Measurements from ENCODE around the gene IER5. TPM values are rescaled to one million over a fixed set of nuclear protein-coding genes. Genes with fewer than 3 reads are reported as not detected.

IER5 gene
- total RNA-seq, 1 experiment from 2014 or later: 30.5 TPM

DNA sequence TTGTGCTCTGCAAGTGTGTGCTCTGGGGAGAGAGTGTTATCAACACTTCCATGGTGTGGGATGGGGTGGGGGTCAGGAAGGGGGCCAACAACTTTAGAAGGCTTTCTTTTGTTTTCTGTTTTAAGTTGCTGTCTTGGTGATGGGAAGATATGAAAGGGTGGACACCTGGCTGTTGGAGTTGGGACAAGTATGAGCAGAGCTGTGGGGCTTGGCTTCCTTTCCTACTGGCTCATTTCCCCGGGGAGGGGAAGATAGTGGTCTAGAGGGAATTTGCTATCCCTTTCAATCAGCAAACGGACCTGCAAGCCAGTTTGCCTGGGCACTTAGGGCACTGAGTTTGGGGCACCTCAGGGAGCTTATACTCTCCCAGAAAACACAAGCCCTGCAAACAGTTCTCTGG is 19.2 kb downstream of the IER5 start:
- H3K27ac ChIP-seq (ENCODE audit: low read depth, low read length): no peak overlapping the region
- no peak overlapping the region for H3K4me3 ChIP-seq (replicated peaks in 1 of 2; ENCODE audit: low read depth in 1 of 2, low read length in 2 of 2)
- ChIA-PET RAD21 (ENCODE audit: low non-redundant PET in 1 of 2, low total read pairs in 2 of 2, uncharacterized antibody in 2 of 2, unreplicated experiment in 2 of 2) (no interaction called here), CTCF (no interaction called here), POLR2A (no interaction called here)
- no peak for DNase-seq (ENCODE audit: low read depth, low spot score)
- no peak for ATAC-seq
- H4K20me1 ChIP-seq (ENCODE audit: insufficient read depth): no peaks in the 10 kb centered on the region
- no peak overlapping the region for H2AFZ ChIP-seq (ENCODE audit: low read depth, low read length, poor library complexity, severe bottlenecking)
- no peaks in the 10 kb centered on the region for H3K79me2 ChIP-seq (ENCODE audit: insufficient read depth, low read length)
- no peak overlapping the region for H3K4me2 ChIP-seq (ENCODE audit: low read length)
- H3K4me1 ChIP-seq (ENCODE audit: control insufficient read depth in 1 of 2, insufficient read depth in 2 of 2, low read length in 2 of 2): peaks cover 52 to 74% of the 10 kb centered on the region in 2 experiments
- intact Hi-C loops (cut with micrococcal nuclease): no loop called here
- no peaks in the 10 kb centered on the region for H3K9me2 ChIP-seq (ENCODE audit: insufficient read depth)
- no peaks in the 10 kb centered on the region for H3K36me3 ChIP-seq (ENCODE audit: control insufficient read depth in 1 of 2, insufficient read depth in 2 of 2, low read length in 2 of 2)
- BruUV-seq (replicated peaks): no TSS peak
- H3K27me3 ChIP-seq (ENCODE audit: insufficient read depth, low read length): no peaks in the 10 kb centered on the region
- H3K9ac ChIP-seq (ENCODE audit: low read length): no peak overlapping the region
- TF ChIP-seq EGR1 (IDR thresholded peaks at IDR 0.05; ENCODE audit: low read depth) (no peak), EZH2 (IDR thresholded peaks at IDR 0.05) (no peak), ZNF274 (IDR thresholded peaks at IDR 0.05; ENCODE audit: low read depth, low read length) (no peak), RAD21 (IDR thresholded peaks at IDR 0.05; ENCODE audit: low read depth) (no peak), EZH2phosphoT487 (IDR thresholded peaks at IDR 0.05; ENCODE audit: borderline replicate concordance) (no peak), POLR2AphosphoS5 (IDR thresholded peaks at IDR 0.05; ENCODE audit: low read depth, low read length) (no peak), POLR2A (IDR thresholded peaks at IDR 0.05; ENCODE audit: borderline replicate concordance, extremely low read depth, insufficient read depth, insufficient read length) (no peak), ELF1 (IDR thresholded peaks at IDR 0.05; ENCODE audit: borderline replicate concordance, low read depth) (no peak), CEBPB (IDR thresholded peaks at IDR 0.05; ENCODE audit: low read depth) (no peak), CBX3 (IDR thresholded peaks at IDR 0.05; ENCODE audit: low read depth) (no peak), SIN3A (IDR thresholded peaks at IDR 0.05; ENCODE audit: low read depth) (no peak), TCF7L2 (IDR thresholded peaks at IDR 0.05; ENCODE audit: borderline replicate concordance, extremely low read depth, insufficient read depth, insufficient read length) (no peak), ZFX (IDR thresholded peaks at IDR 0.05) (no peak), JUND (IDR thresholded peaks at IDR 0.05) (no peak), YY1 (IDR thresholded peaks at IDR 0.05; ENCODE audit: extremely low read depth, insufficient replicate concordance, low read depth, low read length) (no peak)
- TF ChIP-seq, protein P1, sequence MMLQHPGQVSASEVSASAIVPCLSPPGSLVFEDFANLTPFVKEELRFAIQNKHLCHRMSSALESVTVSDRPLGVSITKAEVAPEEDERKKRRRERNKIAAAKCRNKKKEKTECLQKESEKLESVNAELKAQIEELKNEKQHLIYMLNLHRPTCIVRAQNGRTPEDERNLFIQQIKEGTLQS (IDR thresholded peaks at IDR 0.05): no peak
- TF ChIP-seq, protein P2, sequence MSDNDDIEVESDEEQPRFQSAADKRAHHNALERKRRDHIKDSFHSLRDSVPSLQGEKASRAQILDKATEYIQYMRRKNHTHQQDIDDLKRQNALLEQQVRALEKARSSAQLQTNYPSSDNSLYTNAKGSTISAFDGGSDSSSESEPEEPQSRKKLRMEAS (IDR thresholded peaks at IDR 0.05): no peak
- TF ChIP-seq, protein P3, sequence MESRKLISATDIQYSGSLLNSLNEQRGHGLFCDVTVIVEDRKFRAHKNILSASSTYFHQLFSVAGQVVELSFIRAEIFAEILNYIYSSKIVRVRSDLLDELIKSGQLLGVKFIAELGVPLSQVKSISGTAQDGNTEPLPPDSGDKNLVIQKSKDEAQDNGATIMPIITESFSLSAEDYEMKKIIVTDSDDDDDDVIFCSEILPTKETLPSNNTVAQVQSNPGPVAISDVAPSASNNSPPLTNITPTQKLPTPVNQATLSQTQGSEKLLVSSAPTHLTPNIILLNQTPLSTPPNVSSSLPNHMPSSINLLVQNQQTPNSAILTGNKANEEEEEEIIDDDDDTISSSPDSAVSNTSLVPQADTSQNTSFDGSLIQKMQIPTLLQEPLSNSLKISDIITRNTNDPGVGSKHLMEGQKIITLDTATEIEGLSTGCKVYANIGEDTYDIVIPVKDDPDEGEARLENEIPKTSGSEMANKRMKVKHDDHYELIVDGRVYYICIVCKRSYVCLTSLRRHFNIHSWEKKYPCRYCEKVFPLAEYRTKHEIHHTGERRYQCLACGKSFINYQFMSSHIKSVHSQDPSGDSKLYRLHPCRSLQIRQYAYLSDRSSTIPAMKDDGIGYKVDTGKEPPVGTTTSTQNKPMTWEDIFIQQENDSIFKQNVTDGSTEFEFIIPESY (IDR thresholded peaks at IDR 0.05; ENCODE audit: extremely low read depth, insufficient replicate concordance, low read length): no peak
- TF ChIP-seq, protein P4, sequence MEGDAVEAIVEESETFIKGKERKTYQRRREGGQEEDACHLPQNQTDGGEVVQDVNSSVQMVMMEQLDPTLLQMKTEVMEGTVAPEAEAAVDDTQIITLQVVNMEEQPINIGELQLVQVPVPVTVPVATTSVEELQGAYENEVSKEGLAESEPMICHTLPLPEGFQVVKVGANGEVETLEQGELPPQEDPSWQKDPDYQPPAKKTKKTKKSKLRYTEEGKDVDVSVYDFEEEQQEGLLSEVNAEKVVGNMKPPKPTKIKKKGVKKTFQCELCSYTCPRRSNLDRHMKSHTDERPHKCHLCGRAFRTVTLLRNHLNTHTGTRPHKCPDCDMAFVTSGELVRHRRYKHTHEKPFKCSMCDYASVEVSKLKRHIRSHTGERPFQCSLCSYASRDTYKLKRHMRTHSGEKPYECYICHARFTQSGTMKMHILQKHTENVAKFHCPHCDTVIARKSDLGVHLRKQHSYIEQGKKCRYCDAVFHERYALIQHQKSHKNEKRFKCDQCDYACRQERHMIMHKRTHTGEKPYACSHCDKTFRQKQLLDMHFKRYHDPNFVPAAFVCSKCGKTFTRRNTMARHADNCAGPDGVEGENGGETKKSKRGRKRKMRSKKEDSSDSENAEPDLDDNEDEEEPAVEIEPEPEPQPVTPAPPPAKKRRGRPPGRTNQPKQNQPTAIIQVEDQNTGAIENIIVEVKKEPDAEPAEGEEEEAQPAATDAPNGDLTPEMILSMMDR (IDR thresholded peaks at IDR 0.05 in 2 of 3, conservative IDR thresholded peaks at IDR 0.05 in 1 of 3; ENCODE audit: borderline replicate concordance in 1 of 3, insufficient read depth in 1 of 3, low read depth in 2 of 3, low read length in 2 of 3): no peak
- TF ChIP-seq, protein P5, sequence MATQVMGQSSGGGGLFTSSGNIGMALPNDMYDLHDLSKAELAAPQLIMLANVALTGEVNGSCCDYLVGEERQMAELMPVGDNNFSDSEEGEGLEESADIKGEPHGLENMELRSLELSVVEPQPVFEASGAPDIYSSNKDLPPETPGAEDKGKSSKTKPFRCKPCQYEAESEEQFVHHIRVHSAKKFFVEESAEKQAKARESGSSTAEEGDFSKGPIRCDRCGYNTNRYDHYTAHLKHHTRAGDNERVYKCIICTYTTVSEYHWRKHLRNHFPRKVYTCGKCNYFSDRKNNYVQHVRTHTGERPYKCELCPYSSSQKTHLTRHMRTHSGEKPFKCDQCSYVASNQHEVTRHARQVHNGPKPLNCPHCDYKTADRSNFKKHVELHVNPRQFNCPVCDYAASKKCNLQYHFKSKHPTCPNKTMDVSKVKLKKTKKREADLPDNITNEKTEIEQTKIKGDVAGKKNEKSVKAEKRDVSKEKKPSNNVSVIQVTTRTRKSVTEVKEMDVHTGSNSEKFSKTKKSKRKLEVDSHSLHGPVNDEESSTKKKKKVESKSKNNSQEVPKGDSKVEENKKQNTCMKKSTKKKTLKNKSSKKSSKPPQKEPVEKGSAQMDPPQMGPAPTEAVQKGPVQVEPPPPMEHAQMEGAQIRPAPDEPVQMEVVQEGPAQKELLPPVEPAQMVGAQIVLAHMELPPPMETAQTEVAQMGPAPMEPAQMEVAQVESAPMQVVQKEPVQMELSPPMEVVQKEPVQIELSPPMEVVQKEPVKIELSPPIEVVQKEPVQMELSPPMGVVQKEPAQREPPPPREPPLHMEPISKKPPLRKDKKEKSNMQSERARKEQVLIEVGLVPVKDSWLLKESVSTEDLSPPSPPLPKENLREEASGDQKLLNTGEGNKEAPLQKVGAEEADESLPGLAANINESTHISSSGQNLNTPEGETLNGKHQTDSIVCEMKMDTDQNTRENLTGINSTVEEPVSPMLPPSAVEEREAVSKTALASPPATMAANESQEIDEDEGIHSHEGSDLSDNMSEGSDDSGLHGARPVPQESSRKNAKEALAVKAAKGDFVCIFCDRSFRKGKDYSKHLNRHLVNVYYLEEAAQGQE (IDR thresholded peaks at IDR 0.05; ENCODE audit: low read depth): no peak
- no peaks in the 10 kb centered on the region for H3K9me3 ChIP-seq (ENCODE audit: control insufficient read depth in 1 of 2, insufficient read depth in 1 of 2, low read depth in 1 of 2, low read length in 2 of 2)
